ENCODE data around the gene ZNF644.
"Not testable (repeated sequence)": the region's sequence is repeated elsewhere in the genome, so short reads cannot be mapped to it uniquely, and the experiment has no call there.

ZNF644 gene

DNA sequence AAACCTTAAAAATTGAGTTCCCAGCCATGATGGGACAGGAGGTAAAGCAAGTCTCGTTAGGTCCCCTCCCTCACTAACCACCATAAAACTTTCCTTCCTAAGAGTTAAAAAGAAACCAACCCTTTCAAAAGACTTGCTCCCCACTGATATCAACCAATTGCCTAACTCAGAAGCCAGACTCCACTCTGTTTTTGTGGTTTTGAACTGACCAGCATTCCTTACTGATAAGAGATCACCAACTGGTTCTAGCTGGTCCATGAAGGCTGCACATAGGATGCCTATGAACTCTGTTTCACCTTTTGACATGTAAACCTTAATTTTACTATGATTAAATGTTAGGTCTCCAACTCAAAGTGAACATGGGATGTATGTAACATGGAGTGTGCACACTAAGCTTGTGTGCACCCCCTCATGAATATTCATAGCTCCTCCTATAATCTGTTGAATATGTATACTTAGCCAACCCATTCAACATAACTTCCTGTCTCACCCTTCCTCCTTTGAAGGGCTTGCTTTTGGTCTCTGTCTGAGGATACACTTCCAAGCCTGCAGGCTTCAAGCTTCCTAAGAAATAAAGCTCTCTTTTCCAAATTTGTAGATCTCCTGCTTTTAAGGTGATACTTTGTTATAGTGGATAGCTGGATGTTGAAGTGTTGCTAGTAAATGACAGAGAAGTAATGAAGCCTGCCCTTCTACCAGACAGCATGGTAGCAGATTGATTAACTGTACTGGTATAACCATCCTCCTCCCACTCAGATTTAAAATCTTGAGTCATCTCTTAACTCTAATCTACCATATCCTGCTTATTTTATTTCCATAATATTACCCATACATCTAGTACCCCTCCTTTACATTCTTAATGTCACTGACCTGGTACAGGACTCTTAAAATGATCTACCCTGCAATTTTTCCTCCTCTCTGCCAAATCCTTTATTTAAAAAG is 95.6 kb downstream of the ZNF644 start:
- peak overlapping the region; percentile 0 for H3K27ac ChIP-seq (ENCODE audit: low read length)
- peak overlapping the region; percentile 34; the same call in 1 of the 2 replicates for H3K9ac ChIP-seq (ENCODE audit: low read depth, low read length)
- no peaks in the 10 kb centered on the region for H3K9me3 ChIP-seq (ENCODE audit: insufficient read depth, low read depth, low read length)
- peaks cover 47% of the 10 kb centered on the region for H3K4me1 ChIP-seq (ENCODE audit: insufficient read depth, low read length)
- H3K36me3 ChIP-seq (ENCODE audit: insufficient read depth, low read depth, low read length) = peaks cover 3% of the 10 kb centered on the region; the same call in 1 of the 2 replicates
- no peaks in the 10 kb centered on the region for H3K27me3 ChIP-seq (ENCODE audit: insufficient read depth, low read length)
- H3K4me3 ChIP-seq (ENCODE audit: low read length) = peak overlapping the region; percentile 55

DNA sequence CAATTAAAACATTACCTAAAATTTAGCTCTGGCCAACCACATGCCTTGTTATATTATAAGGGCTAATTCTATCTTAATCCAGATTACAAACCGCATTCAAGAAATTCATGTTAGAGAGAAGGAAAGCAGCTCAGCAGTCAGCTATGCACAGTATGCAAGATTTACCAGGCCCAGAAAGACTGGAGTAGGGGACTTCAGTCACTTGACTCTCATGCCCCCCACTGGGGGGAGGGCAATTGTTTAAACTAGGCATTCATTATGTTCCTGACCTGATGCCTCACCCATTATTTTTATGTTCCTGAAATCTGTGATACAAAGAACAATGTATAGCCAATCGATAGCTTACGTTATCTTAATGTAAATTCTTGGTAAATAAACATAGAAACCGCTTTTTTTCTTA is 96.9 kb downstream of the ZNF644 start:
- no peak overlapping the region for H3K9ac ChIP-seq (ENCODE audit: low read depth, low read length)

DNA sequence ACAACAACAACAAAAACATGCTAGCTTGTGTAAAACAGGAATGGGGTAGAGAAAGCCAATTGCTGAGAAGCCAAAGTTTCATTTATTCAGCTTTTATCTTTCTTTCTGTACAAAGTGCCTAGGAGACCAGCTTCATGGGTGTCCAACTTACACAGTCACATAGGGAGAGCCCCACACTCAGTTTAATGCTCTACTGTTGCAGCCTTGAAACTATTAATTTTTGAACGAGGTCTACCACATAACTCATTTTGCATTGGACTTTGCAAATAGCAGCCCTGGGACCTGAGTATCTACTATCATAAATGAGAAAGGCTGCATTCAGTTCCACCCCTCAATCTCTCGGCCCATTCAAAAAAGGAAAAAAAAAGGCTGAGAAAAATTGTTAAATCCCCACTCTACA is 98.8 kb downstream of the ZNF644 start:
- Histone ChIP-seq H3K27me3 (ENCODE audit: insufficient read depth, low read length) (no peaks in the 10 kb centered on the region), H3K27ac (ENCODE audit: low read length) (no peak overlapping the region), H3K36me3 (ENCODE audit: insufficient read depth, low read depth, low read length) (peaks cover 2% of the 10 kb centered on the region), H3K9me3 (ENCODE audit: insufficient read depth, low read depth, low read length) (no peaks in the 10 kb centered on the region), H3K9ac (ENCODE audit: low read depth, low read length) (0 out of 2 replicates have a peak overlapping the region, but pooled peaks have one; percentile 3), H3K4me3 (ENCODE audit: low read length) (no peak overlapping the region), H3K4me1 (ENCODE audit: insufficient read depth, low read length) (peaks cover 65% of the 10 kb centered on the region)

More for the DNA sequence above, 96.9 kb downstream of the ZNF644 start:
- Histone ChIP-seq H3K27ac (ENCODE audit: low read length) (no peak overlapping the region), H3K27me3 (ENCODE audit: insufficient read depth, low read length) (no peaks in the 10 kb centered on the region), H3K36me3 (ENCODE audit: insufficient read depth, low read depth, low read length) (no peaks in the 10 kb centered on the region), H3K4me3 (ENCODE audit: low read length) (peak overlapping the region; percentile 32; the same call in 1 of the 2 replicates), H3K4me1 (ENCODE audit: insufficient read depth, low read length) (peaks cover 54% of the 10 kb centered on the region), H3K9me3 (ENCODE audit: insufficient read depth, low read depth, low read length) (no peaks in the 10 kb centered on the region)

DNA sequence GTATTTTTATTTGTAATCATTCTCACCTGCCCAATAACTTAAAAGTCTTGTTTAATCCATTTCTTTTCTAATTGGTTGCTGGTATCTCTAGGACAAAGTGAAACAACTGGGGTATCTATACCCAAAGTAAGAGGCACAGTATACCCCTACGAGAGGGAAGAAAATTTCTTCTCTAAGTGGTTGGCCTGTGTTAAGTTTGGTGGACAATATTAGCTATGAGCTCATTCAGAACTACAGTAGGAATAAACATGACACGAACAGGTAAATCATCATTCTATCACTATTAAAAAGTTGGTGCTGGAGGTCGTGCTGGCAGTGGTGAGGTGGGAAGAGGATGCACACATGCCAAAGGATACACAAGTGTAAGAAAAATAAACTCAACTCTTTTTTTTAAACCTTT is 99.6 kb downstream of the ZNF644 start:
- H3K27me3 ChIP-seq (ENCODE audit: insufficient read depth, low read length) = no peaks in the 10 kb centered on the region
- H3K9me3 ChIP-seq (ENCODE audit: insufficient read depth, low read depth, low read length) = no peaks in the 10 kb centered on the region
- peaks cover 10% of the 10 kb centered on the region for H3K36me3 ChIP-seq (ENCODE audit: insufficient read depth, low read depth, low read length)
- no peak overlapping the region for H3K9ac ChIP-seq (ENCODE audit: low read depth, low read length)
- no peak overlapping the region for H3K27ac ChIP-seq (ENCODE audit: low read length)
- peaks cover 63% of the 10 kb centered on the region for H3K4me1 ChIP-seq (ENCODE audit: insufficient read depth, low read length)
- H3K4me3 ChIP-seq (ENCODE audit: low read length) = no peak overlapping the region

DNA sequence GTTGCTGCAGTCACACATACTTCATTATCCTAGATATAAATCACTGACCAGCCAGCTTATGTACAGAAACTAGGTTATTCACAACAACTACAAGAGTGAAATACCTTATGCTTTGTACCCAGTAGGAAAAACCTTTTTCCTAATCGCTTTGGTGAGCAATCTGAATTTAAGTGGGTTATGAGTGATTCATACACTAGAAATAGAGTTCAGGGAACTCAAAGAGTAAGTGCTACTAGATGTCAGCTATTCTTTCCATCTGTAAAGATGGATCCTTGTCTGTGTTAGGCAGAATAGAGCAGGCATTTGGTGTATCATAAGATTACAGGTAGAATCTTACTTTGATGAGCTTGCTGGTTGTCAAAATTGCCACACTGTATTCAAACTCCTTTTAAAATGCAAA is 101.9 kb downstream of the ZNF644 start:
- no peaks in the 10 kb centered on the region for H3K27me3 ChIP-seq (ENCODE audit: insufficient read depth, low read length)
- no peaks in the 10 kb centered on the region for H3K9me3 ChIP-seq (ENCODE audit: insufficient read depth, low read depth, low read length)
- no peak overlapping the region for H3K27ac ChIP-seq (ENCODE audit: low read length)
- H3K4me3 ChIP-seq (ENCODE audit: low read length) = no peak overlapping the region
- no peak overlapping the region for H3K9ac ChIP-seq (ENCODE audit: low read depth, low read length)
- peaks cover 33% of the 10 kb centered on the region for H3K36me3 ChIP-seq (ENCODE audit: insufficient read depth, low read depth, low read length)
- H3K4me1 ChIP-seq (ENCODE audit: insufficient read depth, low read length) = peaks cover 41% of the 10 kb centered on the region

DNA sequence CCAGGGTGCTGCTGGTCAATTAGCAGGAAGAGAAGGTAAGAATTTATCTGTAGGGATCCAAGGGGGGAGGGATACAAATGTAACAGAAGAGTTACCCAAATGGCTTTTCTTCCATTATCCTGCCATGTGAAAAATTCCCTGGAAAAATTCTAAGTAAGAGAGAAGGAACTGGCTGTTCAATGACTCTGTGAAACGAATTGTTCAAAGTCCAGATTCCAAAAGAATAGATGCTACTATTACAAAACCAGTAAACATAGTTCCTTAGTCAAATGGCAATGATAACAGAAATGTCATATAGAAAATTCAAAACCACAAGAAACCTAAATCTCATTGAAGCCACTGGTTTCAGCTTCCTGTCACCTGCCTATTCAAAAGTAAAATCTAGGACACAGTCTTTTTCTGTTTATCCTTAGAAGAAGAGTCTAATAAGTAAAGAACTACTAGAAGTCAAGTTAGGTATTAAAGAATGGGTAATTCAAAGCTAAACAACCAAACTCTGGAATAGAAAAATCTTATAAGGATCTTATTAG is 102.6 kb downstream of the ZNF644 start:
- H3K36me3 ChIP-seq (ENCODE audit: insufficient read depth, low read depth, low read length) = peaks cover 39% of the 10 kb centered on the region
- no peak overlapping the region for H3K27ac ChIP-seq (ENCODE audit: low read length)
- no peaks in the 10 kb centered on the region for H3K9me3 ChIP-seq (ENCODE audit: insufficient read depth, low read depth, low read length)
- no peak overlapping the region for H3K9ac ChIP-seq (ENCODE audit: low read depth, low read length)
- peaks cover 34% of the 10 kb centered on the region for H3K4me1 ChIP-seq (ENCODE audit: insufficient read depth, low read length)
- no peaks in the 10 kb centered on the region for H3K27me3 ChIP-seq (ENCODE audit: insufficient read depth, low read length)
- no peak overlapping the region for H3K4me3 ChIP-seq (ENCODE audit: low read length)

DNA sequence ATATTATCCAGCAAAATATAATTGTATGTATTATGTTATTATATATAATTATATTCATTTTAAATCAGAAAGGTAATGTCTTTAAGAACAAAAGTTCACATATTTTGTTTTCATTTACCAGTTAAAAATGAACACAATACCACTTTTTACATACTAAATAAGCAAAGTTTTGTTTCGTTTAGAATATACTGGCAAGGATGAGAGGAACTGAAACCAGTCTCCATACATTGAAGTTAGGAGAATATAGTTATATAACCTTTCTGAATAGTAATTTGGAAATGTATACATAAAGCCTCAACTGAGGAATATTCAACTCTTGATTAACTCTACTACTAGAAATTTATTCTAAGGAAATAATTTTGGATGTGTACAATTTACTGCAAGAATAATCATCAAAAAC is 110.5 kb downstream of the ZNF644 start:
- Histone ChIP-seq H3K27ac (ENCODE audit: low read length) (no peak overlapping the region), H3K27me3 (ENCODE audit: insufficient read depth, low read length) (no peaks in the 10 kb centered on the region), H3K4me1 (ENCODE audit: insufficient read depth, low read length) (no peaks in the 10 kb centered on the region), H3K4me3 (ENCODE audit: low read length) (no peak overlapping the region), H3K36me3 (ENCODE audit: insufficient read depth, low read depth, low read length) (peaks cover 26% of the 10 kb centered on the region), H3K9ac (ENCODE audit: low read depth, low read length) (no peak overlapping the region), H3K9me3 (ENCODE audit: insufficient read depth, low read depth, low read length) (no peaks in the 10 kb centered on the region)

DNA sequence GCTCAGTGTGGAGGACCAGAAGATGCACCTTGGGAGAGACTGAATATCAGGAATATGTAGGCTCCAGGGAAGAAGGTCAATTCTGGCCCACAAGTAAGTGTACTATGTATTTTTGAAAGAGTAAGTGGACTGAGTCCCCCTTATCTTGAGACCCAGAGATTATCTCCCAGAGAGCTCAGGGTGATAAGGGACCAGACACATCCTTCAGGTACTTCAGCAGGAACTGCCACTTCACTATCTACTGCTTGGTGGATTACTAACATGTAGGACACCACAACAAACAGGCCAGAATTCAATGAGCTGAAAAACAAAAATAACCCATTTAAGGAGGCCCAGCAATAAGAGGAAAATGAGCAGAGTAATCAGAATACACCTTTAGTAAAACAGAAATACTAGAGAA is 119.2 kb downstream of the ZNF644 start:
- no peak overlapping the region for H3K9ac ChIP-seq (ENCODE audit: low read depth, low read length)
- H3K9me3 ChIP-seq (ENCODE audit: insufficient read depth, low read depth, low read length) = no peaks in the 10 kb centered on the region
- H3K4me1 ChIP-seq (ENCODE audit: insufficient read depth, low read length) = no peaks in the 10 kb centered on the region
- H3K4me3 ChIP-seq (ENCODE audit: low read length) = no peak overlapping the region
- H3K27me3 ChIP-seq (ENCODE audit: insufficient read depth, low read length) = no peaks in the 10 kb centered on the region
- no peak overlapping the region for H3K27ac ChIP-seq (ENCODE audit: low read length)
- H3K36me3 ChIP-seq (ENCODE audit: insufficient read depth, low read depth, low read length) = peaks cover 30% of the 10 kb centered on the region; the same call in 1 of the 2 replicates

DNA sequence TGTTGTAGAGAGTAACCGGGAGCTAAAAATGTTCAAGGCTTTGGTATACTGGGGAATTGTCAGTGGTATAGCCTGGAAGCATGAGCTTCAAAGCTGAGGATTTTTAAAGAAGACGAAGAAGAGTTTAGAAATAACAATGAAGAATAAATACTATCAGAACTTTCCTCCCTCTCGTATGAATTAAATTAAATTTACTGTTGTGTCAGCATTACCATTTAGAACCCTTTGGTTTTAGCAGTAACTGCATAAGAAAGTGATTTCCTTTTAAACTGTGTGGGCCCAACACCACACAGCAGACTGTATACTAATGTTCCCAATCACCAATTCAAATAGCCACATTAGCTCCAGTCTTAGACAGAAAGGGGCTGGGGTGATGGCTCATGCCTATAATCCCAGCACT is 122.6 kb downstream of the ZNF644 start:
- Histone ChIP-seq H3K9me3 (ENCODE audit: insufficient read depth, low read depth, low read length) (no peaks in the 10 kb centered on the region), H3K36me3 (ENCODE audit: insufficient read depth, low read depth, low read length) (peaks cover 27% of the 10 kb centered on the region), H3K4me3 (ENCODE audit: low read length) (no peak overlapping the region), H3K9ac (ENCODE audit: low read depth, low read length) (no peak overlapping the region), H3K27ac (ENCODE audit: low read length) (no peak overlapping the region), H3K4me1 (ENCODE audit: insufficient read depth, low read length) (no peaks in the 10 kb centered on the region), H3K27me3 (ENCODE audit: insufficient read depth, low read length) (no peaks in the 10 kb centered on the region)

DNA sequence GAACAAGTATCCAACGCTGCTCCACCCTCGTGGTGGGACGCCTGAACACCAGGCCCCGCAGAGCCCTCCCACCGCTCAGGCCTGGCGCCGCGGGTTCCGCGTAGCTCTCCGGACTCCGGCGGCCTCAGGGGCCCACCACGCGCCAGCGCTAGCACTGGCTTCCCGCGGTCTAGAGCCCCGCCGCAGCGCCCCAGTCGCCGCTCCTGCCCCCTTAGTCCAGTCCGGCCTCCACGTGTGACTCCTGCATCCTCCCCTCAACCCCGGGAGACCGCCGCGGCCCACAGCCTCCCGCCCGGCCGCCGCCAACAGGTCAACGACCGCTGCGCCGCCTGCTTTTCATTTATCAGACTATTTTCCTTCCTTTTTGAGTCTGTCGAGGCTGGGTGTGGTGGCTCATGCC is 128.2 kb downstream of the ZNF644 start:
- H3K9me3 ChIP-seq (ENCODE audit: insufficient read depth, low read depth, low read length); H3K9ac ChIP-seq (ENCODE audit: low read depth, low read length); H3K36me3 ChIP-seq (ENCODE audit: insufficient read depth, low read depth, low read length); H3K27ac ChIP-seq (ENCODE audit: low read length); H3K4me3 ChIP-seq (ENCODE audit: low read length); H3K27me3 ChIP-seq (ENCODE audit: insufficient read depth, low read length); H3K4me1 ChIP-seq (ENCODE audit: insufficient read depth, low read length): not testable (repeated sequence)

DNA sequence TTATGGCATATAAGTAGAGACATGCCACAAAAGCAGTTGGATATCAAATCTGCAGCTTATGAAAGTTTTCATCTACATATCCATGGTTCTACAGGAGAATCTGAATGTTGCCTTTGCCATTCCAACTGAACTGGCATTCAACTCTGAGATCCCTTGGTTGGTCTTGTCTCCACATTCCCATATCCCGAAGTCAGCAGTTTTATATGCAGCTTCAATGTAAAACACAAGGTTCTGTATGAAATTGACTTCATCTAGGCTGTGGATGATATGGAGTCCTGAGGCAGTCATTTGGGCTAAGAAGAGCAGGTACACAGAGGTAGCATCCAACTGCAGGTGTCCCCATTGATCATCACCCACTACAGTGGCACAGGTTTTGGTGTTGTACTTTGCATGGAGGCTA is 129.0 kb downstream of the ZNF644 start:
- not testable (repeated sequence) for H3K4me3 ChIP-seq (ENCODE audit: low read length); H3K9me3 ChIP-seq (ENCODE audit: insufficient read depth, low read depth, low read length); H3K27ac ChIP-seq (ENCODE audit: low read length); H3K9ac ChIP-seq (ENCODE audit: low read depth, low read length); H3K4me1 ChIP-seq (ENCODE audit: insufficient read depth, low read length); H3K36me3 ChIP-seq (ENCODE audit: insufficient read depth, low read depth, low read length); H3K27me3 ChIP-seq (ENCODE audit: insufficient read depth, low read length)

DNA sequence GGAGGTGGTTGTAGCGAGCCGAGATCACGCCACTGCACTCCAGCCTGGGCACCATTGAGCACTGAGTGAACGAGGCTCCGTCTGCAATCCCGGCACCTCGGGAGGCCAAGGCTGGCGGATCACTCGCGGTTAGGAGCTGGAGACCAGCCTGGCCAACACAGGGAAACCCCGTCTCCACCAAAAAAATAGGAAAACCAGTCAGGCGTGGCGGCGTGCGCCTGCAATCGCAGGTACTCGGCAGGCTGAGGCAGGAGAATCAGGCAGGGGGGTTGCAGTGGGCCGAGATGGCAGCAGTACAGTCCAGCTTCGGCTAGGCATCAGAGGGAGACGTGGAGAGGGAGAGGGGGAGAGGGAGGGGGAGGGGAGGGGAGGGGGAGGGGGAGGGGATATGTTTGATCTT is 129.6 kb downstream of the ZNF644 start:
- H3K4me3 ChIP-seq (ENCODE audit: low read length); H3K9ac ChIP-seq (ENCODE audit: low read depth, low read length); H3K9me3 ChIP-seq (ENCODE audit: insufficient read depth, low read depth, low read length); H3K4me1 ChIP-seq (ENCODE audit: insufficient read depth, low read length); H3K27me3 ChIP-seq (ENCODE audit: insufficient read depth, low read length); H3K36me3 ChIP-seq (ENCODE audit: insufficient read depth, low read depth, low read length); H3K27ac ChIP-seq (ENCODE audit: low read length): not testable (repeated sequence)
